Hematopoietic multipotent progenitor cell treated with erythropoietin and hydrocortisone succinate and interleukin-3 and kit ligand, for 6 days (in vitro differentiated cells): ENCODE data around the gene ADCY9.
"Not testable (repeated sequence)": the region's sequence is repeated elsewhere in the genome, so short reads cannot be mapped to it uniquely, and the experiment has no call there.

ENCODE experiments used
- DNase-seq: peaks from one replicate; pipeline ENCODE4 v3.0.0-alpha.2; 2015

The ADCY9 gene

DNA sequence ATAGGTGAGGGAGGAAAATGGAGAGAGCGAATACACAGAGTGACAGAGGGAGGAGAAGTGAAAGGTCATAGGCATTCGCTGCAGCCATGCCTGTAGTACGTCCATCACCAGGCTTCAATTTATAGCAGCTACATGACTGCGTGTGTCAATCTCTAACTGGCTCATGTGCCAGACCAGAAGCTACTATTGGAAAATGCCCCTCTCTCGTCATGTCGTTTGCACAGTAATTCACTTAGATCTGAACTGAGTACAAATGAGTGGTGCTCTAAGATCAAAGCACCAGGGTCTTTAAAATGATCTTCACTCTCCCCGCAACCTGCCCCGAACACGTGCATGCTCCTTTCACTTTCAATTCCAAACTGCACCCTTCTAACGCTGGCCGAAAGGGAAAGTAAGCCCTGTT lies 51.3 kb downstream of the ADCY9 start:
- no peak for DNase-seq

DNA sequence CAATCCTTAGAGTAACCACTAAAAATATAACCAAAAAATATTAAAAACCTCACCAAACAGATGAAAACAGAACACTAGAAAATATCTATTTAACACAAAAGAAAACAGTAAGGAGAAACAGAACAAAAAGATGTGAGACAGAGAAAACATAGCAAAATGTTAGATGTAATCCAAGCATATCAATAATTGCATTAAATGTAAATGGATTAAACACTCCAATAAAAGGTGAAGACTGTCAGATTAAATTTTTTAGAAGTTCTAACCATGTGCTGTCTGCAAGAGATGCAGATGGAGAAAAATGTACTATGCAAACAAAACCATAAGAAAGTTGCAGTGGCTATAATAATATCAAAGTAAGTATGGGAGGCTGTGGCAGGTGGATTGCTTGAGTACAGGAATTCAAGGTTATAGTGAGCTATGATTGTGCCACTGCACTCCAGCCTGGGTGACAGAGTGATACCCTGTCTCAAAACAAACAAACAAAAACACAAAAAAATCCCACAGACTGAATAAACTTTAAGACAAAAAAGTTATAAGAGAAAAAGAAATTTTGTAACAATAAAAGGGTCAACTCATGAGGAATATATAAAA lies 53.9 kb downstream of the ADCY9 start:
- DNase-seq: no peak

DNA sequence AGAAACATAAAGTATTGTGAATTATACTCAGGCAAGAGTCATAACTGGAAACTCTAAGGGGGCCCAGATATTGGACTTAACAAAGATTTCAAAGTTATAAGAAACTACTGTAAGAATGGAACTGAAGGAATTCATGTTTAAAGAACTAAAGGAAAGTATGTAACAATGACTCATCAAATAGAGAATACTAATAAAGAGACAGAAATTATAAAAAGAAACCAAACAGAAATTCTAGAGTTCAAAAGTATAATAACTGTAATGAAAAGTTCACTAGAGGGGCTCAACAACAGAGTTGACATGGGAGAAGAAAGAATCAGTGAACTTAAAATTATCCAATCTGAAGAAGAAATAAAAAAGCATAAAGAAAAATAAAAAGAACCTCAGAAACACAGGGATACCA lies 55.4 kb downstream of the ADCY9 start:
- no peak for DNase-seq

DNA sequence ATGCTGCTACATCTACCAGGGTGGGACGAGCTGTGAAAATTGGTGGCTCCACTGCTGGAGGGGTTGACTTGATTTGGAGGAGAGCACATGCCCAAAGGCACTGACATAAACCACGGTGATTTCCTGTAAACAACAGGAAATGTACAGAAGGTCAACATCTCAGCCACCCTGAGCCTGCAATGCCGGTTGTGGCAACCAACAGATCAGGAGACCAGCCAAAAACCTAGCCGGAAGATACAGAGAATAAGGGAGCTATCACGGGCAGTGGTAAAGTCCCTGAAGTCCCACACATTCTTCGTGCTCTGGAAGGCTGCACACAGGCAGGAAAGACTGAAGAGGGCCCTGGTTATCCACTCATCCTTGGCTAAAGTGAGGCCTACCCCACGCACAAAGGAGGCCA lies 56.2 kb downstream of the ADCY9 start:
- no peak for DNase-seq

DNA sequence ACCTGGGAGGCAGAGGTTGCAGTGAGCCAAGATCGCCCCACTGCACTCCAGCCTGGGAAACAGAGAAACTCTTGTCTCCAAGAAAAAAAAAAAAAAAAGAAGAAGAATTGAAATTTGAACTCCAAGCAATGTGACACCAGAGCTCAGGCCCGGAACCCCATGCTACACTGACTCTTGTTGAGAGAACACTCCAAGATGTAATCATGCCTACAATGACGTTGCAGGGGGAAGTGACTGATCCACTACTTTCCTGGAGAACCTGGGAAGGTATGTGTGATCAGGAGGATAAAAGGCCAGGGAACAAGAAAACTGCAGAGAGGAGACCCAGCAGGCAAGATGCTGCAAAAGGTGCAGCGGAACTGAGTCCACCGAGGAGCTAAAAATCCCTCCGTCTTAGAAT lies 57.9 kb downstream of the ADCY9 start:
- no peak for DNase-seq

DNA sequence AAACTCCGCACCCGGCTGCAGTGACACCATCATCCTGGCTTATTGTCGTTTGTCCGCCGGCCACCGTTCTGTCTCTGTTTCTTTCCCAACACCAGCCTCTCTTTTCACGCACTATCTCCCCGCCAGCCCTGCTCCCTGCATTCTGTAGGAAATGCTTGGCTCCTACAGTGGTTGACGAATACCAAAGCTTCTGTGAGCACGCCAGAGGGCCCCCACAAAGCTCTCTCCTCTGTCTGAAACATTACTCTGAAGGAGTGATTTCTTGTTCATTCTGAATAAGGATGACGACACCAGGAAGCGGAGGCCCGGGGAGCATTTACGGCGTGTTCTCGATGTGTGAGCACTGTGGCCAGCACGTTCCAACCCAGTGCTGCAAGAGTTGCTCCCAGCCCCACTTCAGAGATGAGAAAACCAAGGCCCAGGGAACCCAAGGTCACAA lies 58.8 kb downstream of the ADCY9 start:
- no peak for DNase-seq

DNA sequence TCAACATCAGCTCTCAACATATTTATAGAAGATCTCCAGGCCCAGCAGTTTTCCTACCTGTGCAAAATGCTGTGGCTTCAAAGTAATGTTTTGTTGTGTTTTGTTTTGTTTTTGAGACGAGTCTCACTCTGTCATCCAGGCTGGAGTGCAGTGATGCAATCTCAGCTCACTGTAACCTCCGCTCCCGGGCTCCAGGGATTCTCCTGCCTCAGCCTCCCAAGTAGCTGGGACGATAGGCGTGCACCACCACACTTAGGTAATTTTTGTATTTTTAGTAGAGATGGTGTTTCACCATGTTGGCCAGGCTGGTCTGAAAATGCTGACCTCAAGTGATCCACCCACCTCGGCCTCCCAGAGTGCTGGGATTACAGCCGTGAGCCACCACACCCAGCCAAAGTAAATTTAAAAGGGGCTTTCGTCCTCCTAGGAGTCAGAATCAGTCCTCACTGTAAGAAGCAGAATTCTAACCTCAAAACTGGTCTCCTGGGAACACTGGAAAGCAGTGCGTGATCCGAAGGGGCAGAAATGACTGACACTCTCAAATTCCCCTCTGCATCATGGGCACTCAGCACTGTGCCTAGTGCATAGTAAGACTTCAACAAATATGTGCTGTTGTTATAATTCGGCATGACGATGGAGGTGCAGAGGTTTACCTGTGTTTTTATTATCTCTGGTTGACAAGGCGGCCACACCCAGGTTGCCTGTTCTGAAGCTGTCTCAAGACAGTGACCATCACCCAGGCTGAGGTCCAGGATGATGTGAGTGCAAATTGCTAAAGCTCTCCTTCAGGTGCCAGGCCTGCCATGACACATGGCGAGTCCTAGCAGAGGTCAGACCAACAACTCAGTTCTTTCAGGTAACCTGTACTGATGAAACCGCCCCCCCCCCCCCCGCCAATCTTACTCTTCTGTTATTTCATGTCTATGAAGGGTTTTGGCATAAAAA lies 59.8 kb downstream of the ADCY9 start:
- no peak for DNase-seq

DNA sequence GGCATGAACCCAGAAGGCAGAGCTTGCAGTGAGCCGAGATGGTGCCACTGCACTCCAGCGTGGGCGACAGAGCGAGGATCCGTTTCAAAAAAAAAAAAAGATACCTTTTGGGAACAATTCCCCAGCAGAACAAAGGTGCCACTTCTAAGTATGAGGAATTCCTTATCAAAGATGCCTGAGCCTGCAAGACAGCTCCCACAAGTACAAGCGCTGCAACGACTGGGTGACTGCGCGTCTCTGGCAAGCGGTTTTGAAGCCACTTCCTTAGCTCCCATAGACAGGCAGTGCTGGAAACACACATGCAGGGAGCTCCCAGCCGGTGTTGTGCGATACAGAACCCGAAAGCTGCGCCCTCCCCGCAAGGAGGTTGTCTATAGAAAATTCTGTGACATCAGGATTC lies 60.5 kb downstream of the ADCY9 start:
- DNase-seq: no peak

DNA sequence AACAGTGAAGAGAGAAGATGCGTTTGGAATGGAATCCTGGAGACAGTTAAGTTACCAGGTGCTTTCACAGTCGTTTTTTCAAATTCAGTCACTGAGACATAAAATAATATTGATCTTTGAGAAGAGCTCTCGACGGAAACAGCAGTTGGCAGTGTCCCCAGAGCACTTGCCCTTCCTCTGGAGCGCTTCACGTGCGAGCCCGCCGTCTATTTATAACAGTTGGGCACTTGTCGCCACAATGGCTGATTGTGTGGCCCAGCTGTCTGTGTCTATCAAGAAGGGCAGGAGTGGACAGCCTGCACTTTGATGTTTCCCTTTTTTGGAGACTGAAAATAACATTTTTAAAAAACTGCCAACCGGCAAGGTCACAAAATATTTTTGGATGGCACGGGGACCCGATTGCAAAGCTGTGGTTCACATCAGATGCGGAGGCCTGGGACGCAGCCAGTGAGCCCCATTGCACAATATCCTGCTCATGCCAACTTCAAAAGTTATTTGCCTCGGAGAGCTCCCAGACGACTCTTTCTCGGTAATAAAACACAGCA lies 62.9 kb downstream of the ADCY9 start:
- DNase-seq: peak; percentile 76

DNA sequence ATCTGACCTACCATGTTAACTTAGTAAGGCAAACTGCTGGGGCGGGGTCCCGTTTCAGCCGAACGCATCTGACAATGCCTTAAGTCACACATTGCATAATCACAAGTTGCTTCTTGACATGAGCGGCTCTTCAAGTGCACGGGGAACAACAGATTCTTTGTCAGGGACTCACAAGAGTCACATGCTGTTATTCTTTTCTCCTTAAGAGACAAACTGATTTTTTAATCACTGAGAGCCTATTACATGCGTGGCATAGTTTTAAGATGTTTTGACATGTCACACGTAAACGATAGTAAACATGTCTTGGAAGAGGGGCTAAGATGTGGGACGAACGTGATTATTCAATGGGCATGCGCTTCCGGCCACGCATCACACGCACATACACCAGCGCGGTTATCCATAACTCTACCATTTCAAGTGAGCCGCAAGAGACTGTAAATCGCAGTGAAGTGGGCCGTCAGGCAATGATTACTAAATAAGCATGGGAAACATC lies 63.4 kb downstream of the ADCY9 start:
- DNase-seq: peak; percentile 45

DNA sequence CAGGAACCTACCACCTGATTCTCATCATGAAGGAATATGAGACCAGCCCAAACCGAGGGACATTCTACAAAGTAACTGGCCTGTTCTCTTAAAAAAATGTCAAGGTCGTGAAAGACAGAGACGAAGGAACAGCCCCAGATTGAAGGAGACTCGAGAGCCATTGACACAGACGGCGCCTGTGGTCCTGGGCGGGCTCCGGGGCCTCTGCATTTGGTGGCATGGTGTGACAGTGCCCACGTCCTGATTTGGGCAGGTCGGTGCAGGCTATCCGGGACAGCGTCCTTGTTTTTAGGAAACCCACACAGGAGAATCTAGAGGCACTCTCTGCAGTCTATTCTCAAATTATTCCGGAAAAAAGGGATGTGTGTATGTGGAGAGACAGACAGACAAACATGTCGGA lies 64.1 kb downstream of the ADCY9 start:
- no peak for DNase-seq

DNA sequence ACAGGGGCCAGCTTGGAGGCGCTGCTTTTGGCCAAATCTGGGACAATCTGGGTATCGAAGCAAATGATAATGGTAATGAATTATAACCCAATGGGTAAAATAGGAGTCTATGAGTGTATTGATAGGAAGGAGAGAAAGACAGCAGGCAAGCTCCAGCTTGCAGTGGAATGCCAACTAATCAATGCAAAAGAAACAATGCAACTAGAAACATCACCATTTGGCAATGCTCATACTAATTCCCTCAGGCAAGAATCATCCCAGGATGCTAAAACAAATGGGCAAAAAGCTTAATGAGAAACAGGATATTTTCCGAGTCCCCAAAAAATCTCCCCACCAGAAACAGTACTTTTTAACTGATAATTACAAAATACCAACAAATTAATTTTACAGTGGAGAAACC lies 64.7 kb downstream of the ADCY9 start:
- DNase-seq: no peak

DNA sequence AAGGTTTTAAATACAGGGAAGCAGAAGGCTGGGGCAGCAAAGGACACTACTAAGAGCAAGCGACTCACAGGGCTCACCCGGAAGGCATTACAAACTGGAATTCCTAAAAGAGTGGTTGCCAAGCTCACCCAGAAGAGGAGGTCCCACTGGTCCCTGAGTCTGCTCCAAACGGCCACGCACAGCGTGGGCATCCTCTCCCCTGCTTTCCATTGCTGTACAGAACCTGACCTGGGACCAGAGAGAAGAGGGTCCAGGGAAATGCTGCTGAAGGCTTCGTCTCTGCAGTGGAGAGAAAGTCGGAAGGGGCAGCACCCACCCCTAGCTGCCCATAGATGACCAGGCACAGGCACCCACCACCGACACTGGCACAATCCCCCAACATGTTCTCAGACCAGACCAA lies 67.2 kb downstream of the ADCY9 start:
- DNase-seq: no peak

DNA sequence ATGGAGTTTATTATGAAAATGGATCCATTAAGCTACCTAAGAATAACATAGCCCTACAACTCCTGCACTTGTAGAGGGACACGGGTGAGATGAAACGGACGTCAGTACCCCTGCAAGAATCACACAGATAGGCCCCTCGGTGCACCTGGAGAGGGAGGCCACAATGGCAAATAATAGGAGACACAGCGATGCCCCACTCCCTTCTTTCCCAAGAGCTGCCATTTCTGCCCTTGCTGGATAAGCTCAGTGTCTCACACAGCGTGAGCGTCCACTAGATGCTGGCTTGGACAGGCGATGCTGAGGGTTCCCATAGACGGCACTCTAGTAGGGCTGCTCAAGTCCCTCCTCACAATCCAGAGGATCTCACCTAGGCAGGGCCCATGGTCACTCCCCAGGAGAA lies 67.8 kb downstream of the ADCY9 start:
- no peak for DNase-seq

DNA sequence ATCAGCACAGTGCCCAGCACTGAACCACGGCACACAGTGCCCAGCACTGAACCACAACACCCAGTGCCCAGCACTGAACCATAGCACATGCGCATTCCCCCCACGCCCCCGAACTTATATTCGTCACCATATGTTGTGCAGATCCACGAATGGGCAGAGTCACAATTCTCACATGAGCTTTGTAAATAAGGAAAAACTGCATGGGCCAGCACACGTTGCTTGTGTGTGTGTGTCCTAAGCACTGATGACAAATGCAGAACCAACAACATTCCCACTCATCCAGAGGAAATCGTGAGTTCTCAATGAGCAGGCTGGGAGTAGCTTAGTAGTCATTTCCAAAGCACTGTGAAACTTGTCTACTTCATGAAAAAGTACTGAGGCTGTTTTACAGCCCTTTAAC lies 70.0 kb downstream of the ADCY9 start:
- no peak for DNase-seq

DNA sequence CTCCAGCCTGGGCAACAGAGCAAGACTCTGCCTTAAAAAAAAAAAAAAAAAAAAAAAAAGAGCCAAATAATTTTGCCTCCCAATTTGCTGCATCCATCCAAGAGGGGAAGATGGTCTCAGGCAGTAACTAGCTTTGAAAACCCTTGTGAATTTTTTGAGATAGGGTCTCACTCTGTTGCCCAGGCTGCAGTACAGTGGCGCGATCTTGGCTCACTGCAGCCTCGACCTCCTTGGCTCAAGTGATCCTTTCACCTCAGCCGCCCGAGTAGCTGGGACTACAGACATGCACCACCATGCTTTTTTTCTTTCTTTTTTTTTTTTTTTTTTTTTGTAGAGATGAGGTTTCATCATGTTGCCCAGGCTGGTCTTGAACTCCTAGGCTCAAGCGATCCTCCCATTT lies 70.7 kb downstream of the ADCY9 start:
- not testable (repeated sequence) for DNase-seq

DNA sequence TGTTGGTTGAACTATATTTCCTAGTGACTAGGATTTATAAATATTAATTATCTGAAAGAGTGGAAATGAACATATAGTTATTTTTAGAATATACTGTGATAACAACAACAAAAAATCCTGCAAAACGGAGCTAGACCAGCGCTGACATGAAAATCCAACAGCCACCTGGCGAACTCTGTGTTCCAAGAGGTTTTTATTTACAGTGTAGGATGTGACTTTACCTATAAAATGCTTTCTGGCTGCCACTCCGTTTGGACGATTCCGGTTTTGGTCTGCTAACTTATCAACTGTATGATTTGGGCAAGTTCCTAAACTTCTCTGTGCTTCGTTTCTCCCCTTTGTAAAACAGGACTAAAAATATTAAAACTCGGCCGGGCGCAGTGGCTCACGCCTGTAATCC lies 73.7 kb downstream of the ADCY9 start:
- no peak for DNase-seq

DNA sequence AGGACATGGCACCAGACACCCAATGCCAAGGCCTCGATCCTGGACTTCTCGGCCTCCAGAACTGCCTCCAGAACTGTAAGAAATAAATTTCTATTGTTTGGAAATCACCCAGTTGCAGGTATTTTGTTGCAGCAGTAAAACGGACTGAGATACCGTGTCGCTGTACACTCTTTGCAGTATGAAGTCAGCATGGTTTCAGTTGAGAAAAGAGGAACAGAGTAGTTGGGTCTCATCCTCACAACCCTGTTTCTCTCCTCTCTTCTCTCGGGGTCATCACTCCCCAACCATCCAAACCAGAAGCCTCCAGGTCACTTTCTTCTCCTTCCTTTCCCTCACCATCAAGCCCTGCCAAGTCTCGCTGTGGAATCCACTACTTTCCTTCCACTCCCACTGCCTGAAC lies 77.8 kb downstream of the ADCY9 start:
- no peak for DNase-seq

DNA sequence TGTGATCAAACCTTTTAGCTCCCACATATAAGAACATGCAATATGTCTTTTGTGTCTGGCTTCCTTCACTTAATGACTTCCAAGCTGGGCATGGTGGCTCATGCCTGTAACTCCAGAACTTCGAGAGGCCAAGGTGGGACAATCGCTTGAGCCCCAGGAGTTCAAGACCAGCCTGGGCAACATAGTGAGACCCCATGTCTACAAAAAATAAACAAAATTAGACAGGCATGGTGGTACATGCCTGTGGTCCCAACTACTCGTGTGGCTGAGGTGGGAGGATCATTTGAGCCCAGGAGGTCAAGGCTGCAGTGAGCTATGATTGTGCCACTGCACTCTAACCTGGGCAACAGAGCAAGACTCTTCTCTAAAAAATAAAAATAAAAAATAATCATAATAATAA lies 79.3 kb downstream of the ADCY9 start:
- DNase-seq: not testable (repeated sequence)

DNA sequence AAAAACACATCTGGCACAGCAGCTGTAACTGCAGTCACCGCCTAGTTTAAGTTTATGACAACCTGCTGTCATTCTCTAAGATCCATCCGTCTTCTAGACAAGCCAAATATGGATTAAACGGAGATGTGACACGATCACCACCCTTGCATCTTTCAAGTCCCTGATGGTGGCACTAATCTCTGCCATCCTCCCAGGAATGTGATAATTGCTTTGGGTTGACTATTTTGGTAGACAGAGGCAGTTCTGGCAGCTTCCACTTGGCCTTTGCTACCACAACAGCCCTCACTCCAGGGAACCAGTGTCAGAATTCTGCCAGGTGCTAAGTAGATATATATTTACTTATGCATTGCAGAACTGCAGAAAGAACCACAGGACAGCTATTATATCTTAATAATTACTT lies 81.3 kb downstream of the ADCY9 start:
- no peak for DNase-seq

DNA sequence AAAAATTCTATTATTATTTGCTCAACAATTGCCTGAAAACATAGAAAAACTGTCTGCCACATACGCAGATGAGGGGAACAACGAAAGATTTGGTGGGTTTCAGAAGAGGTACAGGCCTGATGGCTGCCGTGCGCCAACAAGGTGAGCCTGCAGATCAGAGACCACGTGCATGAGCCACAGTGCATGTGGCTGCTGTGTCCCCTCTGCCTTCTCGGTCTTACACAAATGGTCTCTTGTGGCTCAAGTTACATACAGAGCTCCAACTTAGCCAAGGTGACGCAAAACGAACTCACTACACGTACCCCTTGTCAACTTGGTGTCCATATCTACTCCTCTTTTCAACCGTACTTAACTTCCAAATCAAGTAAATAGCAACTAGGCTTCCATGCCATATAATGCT lies 82.3 kb downstream of the ADCY9 start:
- no peak for DNase-seq

DNA sequence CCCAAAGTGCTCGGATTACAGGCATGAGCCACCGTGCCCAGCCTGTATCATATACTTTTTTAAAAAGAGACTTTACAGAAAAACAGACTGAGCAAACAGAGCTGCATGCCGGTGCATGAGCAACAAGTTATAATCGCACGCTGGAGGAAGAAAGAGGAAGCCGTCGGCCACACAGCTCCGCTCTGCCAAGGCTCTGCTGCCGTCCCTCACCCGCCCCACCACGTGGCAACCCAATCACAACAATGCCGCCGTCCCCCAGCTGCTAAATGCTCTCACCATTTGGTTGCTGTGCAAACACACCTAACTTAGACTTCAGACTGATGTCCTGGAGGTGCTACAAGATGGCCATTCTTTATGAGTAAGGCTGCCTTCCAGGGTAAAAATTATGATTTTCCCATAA lies 83.5 kb downstream of the ADCY9 start:
- peak; percentile 74 for DNase-seq

DNA sequence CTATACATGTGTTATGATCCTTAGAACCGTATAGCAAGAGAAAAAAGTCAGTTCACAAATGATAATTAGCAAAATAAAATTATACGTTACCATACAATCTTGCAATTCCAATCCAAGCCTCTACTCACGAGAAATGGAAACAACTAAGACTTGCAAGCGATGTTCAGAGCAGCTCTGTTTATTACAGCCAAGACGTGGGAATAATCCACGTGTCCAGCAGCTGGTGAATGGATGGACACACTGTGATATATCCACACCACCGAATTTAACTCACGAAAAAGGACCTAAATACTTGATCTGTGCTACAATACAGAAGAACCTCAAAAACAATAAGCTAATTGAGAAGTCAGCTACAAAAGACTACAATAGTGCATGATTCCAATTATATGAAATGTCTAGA lies 88.1 kb downstream of the ADCY9 start:
- no peak for DNase-seq

DNA sequence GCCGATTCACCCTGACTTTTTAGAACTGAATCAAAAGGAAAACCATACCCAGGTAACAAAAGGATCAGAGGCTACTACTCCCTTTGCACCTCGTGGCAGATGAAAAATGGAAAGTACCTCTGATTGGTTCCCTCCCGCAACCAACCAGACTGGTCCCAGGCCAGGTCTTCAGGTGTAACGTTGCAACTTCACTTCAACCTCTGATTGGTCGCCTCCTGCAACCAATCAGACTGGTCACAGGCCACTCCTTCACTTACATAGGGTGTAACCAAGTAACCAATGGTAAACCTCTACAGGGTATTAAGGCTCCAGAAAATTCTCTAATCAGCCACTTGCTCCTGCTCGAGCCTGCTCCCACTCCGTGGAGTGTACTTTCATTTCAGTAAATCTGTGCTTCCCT lies 89.4 kb downstream of the ADCY9 start:
- no peak for DNase-seq
